Caco-2 (cell line): ENCODE data around the gene RGS2. TPM values are rescaled to one million over a fixed set of nuclear protein-coding genes. Genes with fewer than 3 reads are reported as not detected.

ENCODE experiments used
- BruUV-seq: library from RNA; stranded (reverse); fragments of 400-500 nt; replicated peaks from 2 replicates; lab custom pipeline; 2021; lab: Mats Ljungman, UMichigan
- CTCF ChIA-PET: fragments of 300-600 bp; sonication (Branson Sonifier 250); formaldehyde crosslinking; loops from one replicate; lab custom pipeline; 2022; ENCODE audit warnings: antibody characterized with exemption; lab: Charles Lee
- POLR2A ChIA-PET: fragments of 300-600 bp; sonication (Branson Sonifier 250); formaldehyde crosslinking; loops from one replicate; lab custom pipeline; 2022; ENCODE audit warnings: antibody characterized with exemption; lab: Charles Lee
- DNase-seq, 2 experiments: peaks; one replicate each; pipeline versions ENCODE4 v3.0.0 to v3.0.0-alpha.2; 2020 to 2022
- H3K27me3 ChIP-seq: replicated peaks from 2 replicates; pipeline ENCODE4 v1.6.0; 2011; ENCODE audit warnings: low read length; ENCODE audit not compliant: control insufficient read depth, insufficient read depth
- H3K36me3 ChIP-seq: 2 replicates; pipeline ENCODE4 v1.5.1; 2011; ENCODE audit warnings: low read length; ENCODE audit not compliant: control insufficient read depth, insufficient read depth
- H3K4me1 ChIP-seq: fragments of 250-450 bp; sonication (Bioruptor Pico); 2 replicates; pipeline ENCODE4 v1.5.1; 2020; ENCODE audit warnings: mild to moderate bottlenecking
- H3K4me3 ChIP-seq: 2 replicates; pipeline ENCODE4 v1.5.1; 2011; ENCODE audit warnings: low read depth, mild to moderate bottlenecking, control low read depth, low read length
- H3K9me3 ChIP-seq: fragments of 250-450 bp; sonication (Bioruptor Pico); 2 replicates; pipeline ENCODE4 v1.5.1; 2020; ENCODE audit warnings: mild to moderate bottlenecking, moderate library complexity
- H3K27ac Mint-ChIP-seq: one replicate; pipeline ENCODE4 v1.8.0; 2022; ENCODE audit warnings: mixed read lengths; ENCODE audit not compliant: unreplicated experiment
- H3K27me3 Mint-ChIP-seq: one replicate; pipeline ENCODE4 v1.8.0; 2022; ENCODE audit warnings: mixed read lengths; ENCODE audit not compliant: insufficient read depth, unreplicated experiment
- H3K36me3 Mint-ChIP-seq: one replicate; pipeline ENCODE4 v1.8.0; 2022; ENCODE audit warnings: mild to moderate bottlenecking, mixed read lengths; ENCODE audit not compliant: insufficient read depth, unreplicated experiment
- H3K4me1 Mint-ChIP-seq: one replicate; pipeline ENCODE4 v1.8.0; 2022; ENCODE audit warnings: low read depth, mixed read lengths; ENCODE audit not compliant: unreplicated experiment
- H3K4me3 Mint-ChIP-seq: one replicate; pipeline ENCODE4 v1.8.0; 2022; ENCODE audit warnings: mild to moderate bottlenecking, moderate library complexity, mixed read lengths; ENCODE audit not compliant: unreplicated experiment
- H3K9me3 Mint-ChIP-seq: one replicate; pipeline ENCODE4 v1.8.0; 2022; ENCODE audit warnings: mixed read lengths; ENCODE audit not compliant: unreplicated experiment
- CTCF ChIP-seq, 2 experiments: fragments of 200-600 bp in 1 of 2; IDR thresholded peaks; 1 replicate in 1 of 2; 2 replicates in 1 of 2; pipeline versions ENCODE4 v1.5.1 to v1.8.0; 2011 to 2022; ENCODE audit warnings: antibody characterized with exemption in 1 of 2, control low read depth in 1 of 2, inconsistent platforms in 1 of 2, low read depth in 1 of 2, low read length in 1 of 2, mild to moderate bottlenecking in 1 of 2, moderate library complexity in 1 of 2; ENCODE audit not compliant: insufficient read depth in 1 of 2, severe bottlenecking in 1 of 2, unreplicated experiment in 1 of 2
- intact Hi-C: fragments of 100-400 bp; cut with micrococcal nuclease; formaldehyde crosslinking; loops from one replicate; pipeline ENCODE4 v1.10.0; 2022; ENCODE audit not compliant: unreplicated experiment
- total RNA-seq: library from RNA; stranded (reverse); gene quantifications from 2 replicates; pipeline ENCODE4 v1.2.3, GENCODE V29; 2022

The RGS2 gene
- total RNA-seq, 1 experiment from 2014 or later = 5.1 TPM

- ChIA-PET POLR2A (no interaction called here), CTCF (no interaction called here)
- no peaks in the 10 kb centered on the region for H3K9me3 Mint-ChIP-seq
- no peak overlapping the region for H3K4me3 ChIP-seq
- H3K4me1 Mint-ChIP-seq = peaks cover 6% of the 10 kb centered on the region
- H3K36me3 ChIP-seq = no peaks in the 10 kb centered on the region
- no peaks in the 10 kb centered on the region for H3K9me3 ChIP-seq
- no peak overlapping the region for H3K27ac Mint-ChIP-seq
- no peaks in the 10 kb centered on the region for H3K36me3 Mint-ChIP-seq
- no peak overlapping the region for H3K4me3 Mint-ChIP-seq
- TF ChIP-seq CTCF (IDR thresholded peaks at IDR 0.05; ENCODE audit: insufficient read depth in 1 of 2, low read depth in 1 of 2, low read length in 1 of 2, severe bottlenecking in 1 of 2, unreplicated experiment in 1 of 2) = no peak
- no peaks in the 10 kb centered on the region for H3K4me1 ChIP-seq
- DNase-seq = no peak
- no peaks in the 10 kb centered on the region for H3K27me3 Mint-ChIP-seq
- H3K27me3 ChIP-seq = no peaks in the 10 kb centered on the region
- no TSS peak for BruUV-seq
- intact Hi-C loops = no loop called here
Observed at GRCh38 chr1:192789871-192790270, 19.0 kb upstream of the RGS2 start.

GRCh38 chr1:192792628-192793027, 16.2 kb upstream of the RGS2 start:
- Histone ChIP-seq H3K4me1 (no peaks in the 10 kb centered on the region), H3K36me3 (no peaks in the 10 kb centered on the region), H3K9me3 (no peaks in the 10 kb centered on the region), H3K4me3 (no peak overlapping the region), H3K27me3 (no peaks in the 10 kb centered on the region)
- BruUV-seq = no TSS peak
- no peaks in the 10 kb centered on the region for H3K36me3 Mint-ChIP-seq
- H3K9me3 Mint-ChIP-seq = no peaks in the 10 kb centered on the region
- ChIA-PET POLR2A (no interaction called here), CTCF (no interaction called here)
- intact Hi-C loops = no loop called here
- no peak overlapping the region for H3K27ac Mint-ChIP-seq
- no peak for DNase-seq
- H3K4me1 Mint-ChIP-seq = peaks cover 14% of the 10 kb centered on the region
- no peaks in the 10 kb centered on the region for H3K27me3 Mint-ChIP-seq
- TF ChIP-seq CTCF (IDR thresholded peaks at IDR 0.05; ENCODE audit: insufficient read depth in 1 of 2, low read depth in 1 of 2, low read length in 1 of 2, severe bottlenecking in 1 of 2, unreplicated experiment in 1 of 2) = no peak
- no peak overlapping the region for H3K4me3 Mint-ChIP-seq

GRCh38 chr1:192793983-192794767, 14.7 kb upstream of the RGS2 start:
- Mint-ChIP-seq H3K4me3 (no peak overlapping the region), H3K36me3 (no peaks in the 10 kb centered on the region), H3K27ac (no peak overlapping the region), H3K27me3 (no peaks in the 10 kb centered on the region), H3K4me1 (peaks cover 14% of the 10 kb centered on the region), H3K9me3 (no peaks in the 10 kb centered on the region)
- Histone ChIP-seq H3K9me3 (no peaks in the 10 kb centered on the region), H3K4me1 (no peaks in the 10 kb centered on the region), H3K27me3 (no peaks in the 10 kb centered on the region), H3K36me3 (no peaks in the 10 kb centered on the region), H3K4me3 (no peak overlapping the region)
- BruUV-seq = no TSS peak
- CTCF ChIA-PET = no interaction called here
- POLR2A ChIA-PET = no interaction called here
- TF ChIP-seq CTCF (IDR thresholded peaks at IDR 0.05; ENCODE audit: insufficient read depth in 1 of 2, low read depth in 1 of 2, low read length in 1 of 2, severe bottlenecking in 1 of 2, unreplicated experiment in 1 of 2) = no peak
- DNase-seq = no peak
- intact Hi-C loops = no loop called here
